HTERT RPE-1 (cell line): ENCODE data around the gene DHX40.
"Not testable (repeated sequence)": the region's sequence is repeated elsewhere in the genome, so short reads cannot be mapped to it uniquely, and the experiment has no call there.

ENCODE experiments used
- in situ Hi-C: fragments of 300-500 bp; cut with MboI; formaldehyde crosslinking; loops from 4 replicates; pipeline ENCODE4 v1.14.3; 2020; ENCODE audit warnings: low sequenced_read_pairs

The DHX40 gene

GRCh38 chr17:59565171-59565958, at the start of gene DHX40:
DHX40 (plus strand) TSS chr17:59565610; CDS start chr17:59565672, 62 bp downstream.
- in situ Hi-C loops: no loop called here

- in situ Hi-C loops: no loop called here
Observed at GRCh38 chr17:59516451-59516850, 49.0 kb upstream of the DHX40 start.

- in situ Hi-C loops: no loop called here
Observed at GRCh38 chr17:59519132-59519531, 46.3 kb upstream of the DHX40 start.

- in situ Hi-C loops: no loop called here
Observed at GRCh38 chr17:59520251-59520650, 45.2 kb upstream of the DHX40 start.

- in situ Hi-C loops: no loop called here
Observed at GRCh38 chr17:59521465-59522126, 43.8 kb upstream of the DHX40 start.

- in situ Hi-C loops: not testable (repeated sequence)
Observed at GRCh38 chr17:59524930-59525329, 40.5 kb upstream of the DHX40 start.

- in situ Hi-C loops: no loop called here
Observed at GRCh38 chr17:59525668-59526067, 39.7 kb upstream of the DHX40 start.

GRCh38 chr17:59526451-59526850, 39.0 kb upstream of the DHX40 start:
- in situ Hi-C loops: no loop called here

- in situ Hi-C loops: no loop called here
Observed at GRCh38 chr17:59527325-59527917, 38.0 kb upstream of the DHX40 start.

- in situ Hi-C loops: no loop called here
Observed at GRCh38 chr17:59527931-59528330, 37.5 kb upstream of the DHX40 start.

GRCh38 chr17:59530531-59530930, 34.9 kb upstream of the DHX40 start:
- in situ Hi-C loops: no loop called here

GRCh38 chr17:59533694-59534093, 31.7 kb upstream of the DHX40 start:
- in situ Hi-C loops: no loop called here

- in situ Hi-C loops: no loop called here
Observed at GRCh38 chr17:59534583-59534982, 30.8 kb upstream of the DHX40 start.

GRCh38 chr17:59538195-59538909, 27.1 kb upstream of the DHX40 start:
- in situ Hi-C loops: no loop called here

GRCh38 chr17:59542960-59543635, 22.3 kb upstream of the DHX40 start:
- in situ Hi-C loops: no loop called here

- in situ Hi-C loops: no loop called here
Observed at GRCh38 chr17:59545942-59546341, 19.5 kb upstream of the DHX40 start.

GRCh38 chr17:59547131-59547915, 18.1 kb upstream of the DHX40 start:
- in situ Hi-C loops: no loop called here

GRCh38 chr17:59548985-59549384, 16.4 kb upstream of the DHX40 start:
- in situ Hi-C loops: not testable (repeated sequence)

GRCh38 chr17:59550703-59551102, 14.7 kb upstream of the DHX40 start:
- in situ Hi-C loops: no loop called here

GRCh38 chr17:59558039-59558438, 7.4 kb upstream of the DHX40 start:
- in situ Hi-C loops: no loop called here
